GM13976 (cell line): ENCODE results near the gene ZNF205.

ENCODE experiments used
- DNase-seq: peaks from one replicate; pipeline ENCODE4 v3.0.0; 2012; ENCODE audit warnings: low spot score
- CTCF ChIP-seq: IDR thresholded peaks from 2 replicates; pipeline ENCODE4 v1.5.1; 2012; ENCODE audit warnings: borderline replicate concordance, mild to moderate bottlenecking; ENCODE audit not compliant: insufficient read depth; ENCODE audit errors: extremely low read depth, missing control alignments, control extremely low read depth
- in situ Hi-C: fragments of 300-500 bp; cut with MboI; formaldehyde crosslinking; loops from one replicate; pipeline ENCODE4 v1.12.0; 2022; ENCODE audit warnings: low sequenced_read_pairs, mixed read lengths, inconsistent platforms; ENCODE audit not compliant: unreplicated experiment

The ZNF205 gene

GRCh38 chr16:3149193-3149530, 36.8 kb downstream of the ZNF205 start:
- in situ Hi-C loops = no loop called here
- no peak for DNase-seq
- TF ChIP-seq CTCF = no peak

- in situ Hi-C loops = no loop called here
- DNase-seq = peak; percentile 84
- TF ChIP-seq CTCF = peak; percentile 66
Observed at GRCh38 chr16:3149630-3150345, 37.4 kb downstream of the ZNF205 start.

GRCh38 chr16:3150346-3151218, 38.2 kb downstream of the ZNF205 start:
- in situ Hi-C loops = no loop called here
- DNase-seq = peak; percentile 98
- no peak for TF ChIP-seq CTCF

GRCh38 chr16:3152027-3152276, 39.6 kb downstream of the ZNF205 start:
- peak; percentile 38 for DNase-seq
- TF ChIP-seq CTCF = no peak
- in situ Hi-C loops = no loop called here

GRCh38 chr16:3152277-3152990, 40.0 kb downstream of the ZNF205 start:
- peak; percentile 71 for DNase-seq
- peak; percentile 59 for TF ChIP-seq CTCF
- in situ Hi-C loops = no loop called here

GRCh38 chr16:3152991-3153368, 40.6 kb downstream of the ZNF205 start:
- in situ Hi-C loops = no loop called here
- no peak for DNase-seq
- TF ChIP-seq CTCF = no peak
